HG03108 (cell line): Measurements from ENCODE around the gene AEN.

Experiments
- ATAC-seq: cut with Tn5 transposase; IDR thresholded peaks from one replicate; pipeline ENCODE4 v1.9.1; 2021; ENCODE audit warnings: moderate library complexity; ENCODE audit not compliant: unreplicated experiment

AEN gene, protein sequence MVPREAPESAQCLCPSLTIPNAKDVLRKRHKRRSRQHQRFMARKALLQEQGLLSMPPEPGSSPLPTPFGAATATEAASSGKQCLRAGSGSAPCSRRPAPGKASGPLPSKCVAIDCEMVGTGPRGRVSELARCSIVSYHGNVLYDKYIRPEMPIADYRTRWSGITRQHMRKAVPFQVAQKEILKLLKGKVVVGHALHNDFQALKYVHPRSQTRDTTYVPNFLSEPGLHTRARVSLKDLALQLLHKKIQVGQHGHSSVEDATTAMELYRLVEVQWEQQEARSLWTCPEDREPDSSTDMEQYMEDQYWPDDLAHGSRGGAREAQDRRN

DNA sequence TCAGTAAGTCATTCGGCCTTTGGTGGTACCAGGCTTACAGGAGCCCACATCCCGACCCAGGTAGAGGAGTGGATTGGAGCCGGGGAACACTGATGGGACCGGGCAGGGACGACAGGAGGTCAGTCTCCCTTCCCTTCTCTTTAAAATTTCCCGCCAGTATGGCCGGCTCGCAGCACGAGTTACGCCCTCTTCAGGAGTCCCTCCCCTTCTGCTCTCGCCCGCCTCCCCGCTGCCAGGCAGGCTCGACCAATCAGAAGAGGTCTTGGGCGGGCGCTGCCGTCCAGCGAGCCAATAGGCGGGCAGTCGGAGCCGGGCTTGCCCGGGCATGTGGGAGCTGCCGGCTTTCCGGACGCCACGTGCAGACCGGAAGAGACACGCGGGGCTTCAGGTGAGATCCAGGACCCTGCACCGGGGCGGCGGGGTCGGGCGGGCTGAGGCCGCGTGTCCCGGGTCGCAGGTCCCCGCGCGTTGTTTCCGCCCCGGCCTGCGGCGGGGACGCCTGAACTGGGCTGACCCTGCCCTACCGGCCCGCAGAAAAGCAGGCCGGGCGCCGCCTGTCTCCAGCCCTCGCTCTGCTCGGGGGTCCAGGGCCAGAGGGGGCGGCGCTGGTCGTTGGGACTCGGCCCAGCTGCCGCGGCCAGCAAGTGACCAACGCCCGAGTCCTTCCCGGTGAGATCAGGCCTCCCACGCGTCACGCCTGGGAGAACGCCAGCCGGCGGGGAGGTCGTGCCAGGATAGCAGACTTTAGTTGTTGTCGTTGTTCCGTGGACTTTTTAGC is at the start of gene AEN:
AEN (plus strand) TSS at position 346 of the 778 bp plus-strand sequence. CDS start 4,870 bp downstream, outside the sequence.
- ATAC-seq = peak; percentile 96

DNA sequence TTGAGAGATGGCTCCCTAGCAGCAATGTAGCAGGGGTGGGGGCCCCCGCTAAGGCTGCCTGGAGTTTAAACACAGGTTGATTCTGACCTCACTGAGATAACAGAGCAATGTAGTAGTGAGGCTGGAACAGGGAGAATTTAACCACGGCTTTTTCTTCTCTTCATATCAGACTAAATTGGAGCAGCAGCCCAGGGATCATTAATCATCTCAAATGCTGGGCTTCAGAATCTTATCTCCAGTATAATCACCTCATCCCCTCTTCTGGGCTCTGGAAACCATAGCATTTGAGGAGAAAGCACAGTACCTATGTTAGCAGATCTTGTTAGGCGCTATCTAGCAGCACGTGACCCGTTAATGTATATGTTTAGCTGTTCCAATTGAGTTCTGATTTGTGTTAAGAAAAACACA is 49.3 kb upstream of the AEN start:
- ATAC-seq = no peak

- ATAC-seq = no peak
Measured at GRCh38 chr15:88574077-88574476, 47.1 kb upstream of the AEN start.

DNA sequence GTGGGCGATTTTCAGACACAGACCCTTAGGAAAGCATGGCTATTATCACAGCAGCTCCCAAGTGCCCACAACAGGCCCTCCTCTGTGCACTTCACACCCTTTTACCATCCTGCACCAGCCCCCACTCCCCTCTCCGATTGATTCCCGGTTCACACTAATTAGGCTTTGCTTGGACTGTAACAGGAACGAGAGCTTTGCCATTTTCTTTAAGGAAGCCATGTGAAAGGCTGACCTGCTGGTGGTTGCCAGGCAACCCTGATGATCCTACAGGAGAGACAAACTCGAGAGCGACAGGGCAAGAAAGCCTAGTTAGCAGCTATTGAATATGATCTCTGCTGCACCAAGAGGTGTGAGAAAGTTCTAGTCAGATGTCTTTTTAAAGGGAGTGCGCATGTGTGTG is 46.5 kb upstream of the AEN start:
- no peak for ATAC-seq

- no peak for ATAC-seq
Measured at GRCh38 chr15:88579322-88579721, 41.8 kb upstream of the AEN start.

DNA sequence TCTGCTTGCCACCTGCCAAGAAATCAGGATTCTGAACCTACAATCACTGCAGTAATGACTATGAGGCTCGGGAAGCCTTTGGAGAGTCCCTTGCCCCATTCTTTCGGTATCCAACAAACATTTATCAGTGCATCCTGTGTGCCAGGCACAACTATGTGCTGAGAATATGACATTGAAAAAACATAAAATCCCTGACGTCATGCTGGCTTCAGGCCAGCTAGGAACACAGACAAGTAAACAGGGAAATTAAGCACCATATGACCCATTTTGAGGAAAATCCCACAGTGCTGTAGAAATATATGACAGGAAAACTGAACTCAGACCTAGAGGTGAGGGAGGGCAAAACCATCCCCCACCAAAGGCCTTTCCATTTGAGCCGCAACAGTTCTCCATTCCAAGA is 40.6 kb upstream of the AEN start:
- ATAC-seq = no peak

DNA sequence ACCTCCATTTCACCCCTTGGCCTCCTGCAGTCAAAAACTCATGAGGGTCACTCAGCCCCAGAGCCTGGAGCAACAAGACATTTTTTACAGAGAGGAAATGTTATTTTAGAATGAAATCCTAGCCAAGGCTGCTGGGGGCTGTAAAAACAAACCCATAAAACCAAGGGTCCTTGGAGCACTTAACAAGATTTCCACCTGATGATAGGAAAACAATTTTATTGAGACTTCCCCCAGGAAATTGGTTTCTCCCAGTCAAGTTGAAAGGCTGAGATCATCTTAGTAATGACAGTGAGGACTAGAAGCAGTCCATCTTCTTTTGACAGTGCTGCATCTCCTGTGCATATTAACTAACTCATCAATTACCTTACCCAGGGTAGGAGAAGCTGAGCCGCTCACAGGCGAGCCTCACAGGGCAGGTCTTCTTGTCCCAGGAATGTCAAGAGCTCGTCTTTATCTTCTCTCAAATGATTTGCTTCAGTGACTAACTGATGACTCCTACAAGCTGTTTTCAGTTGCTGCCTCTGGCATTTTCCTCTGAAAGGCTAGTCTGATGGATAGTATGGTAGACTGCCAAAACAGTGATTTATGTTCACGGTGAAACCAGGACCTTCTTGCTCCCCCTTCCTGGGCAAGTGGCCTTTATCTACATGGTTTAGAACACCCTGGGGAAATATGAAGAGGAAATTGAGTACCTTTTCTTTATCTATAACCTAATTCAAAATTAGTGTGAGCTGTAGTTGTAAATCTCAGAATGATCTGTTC is 34.6 kb upstream of the AEN start:
- ATAC-seq = no peak

- ATAC-seq = no peak
Measured at GRCh38 chr15:88590759-88591158, 30.4 kb upstream of the AEN start.

DNA sequence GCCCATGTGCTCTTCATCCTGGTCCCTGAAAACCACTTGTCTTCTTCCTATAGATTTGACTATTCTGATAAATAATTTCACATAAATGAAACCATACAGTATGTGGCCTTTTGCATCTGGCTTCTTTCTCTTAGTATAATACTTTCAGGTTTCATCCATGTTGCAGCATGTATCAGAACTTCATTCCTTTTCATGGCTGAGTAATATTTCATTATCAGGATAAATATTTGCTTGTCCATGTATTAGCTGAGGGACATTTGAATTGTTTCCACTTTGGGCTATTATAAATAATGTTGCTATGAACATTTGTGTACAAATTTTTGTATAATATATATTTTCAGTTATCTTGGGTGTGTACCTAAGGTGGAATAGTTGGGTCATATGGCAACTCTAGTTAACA is 29.8 kb upstream of the AEN start:
- ATAC-seq = no peak

DNA sequence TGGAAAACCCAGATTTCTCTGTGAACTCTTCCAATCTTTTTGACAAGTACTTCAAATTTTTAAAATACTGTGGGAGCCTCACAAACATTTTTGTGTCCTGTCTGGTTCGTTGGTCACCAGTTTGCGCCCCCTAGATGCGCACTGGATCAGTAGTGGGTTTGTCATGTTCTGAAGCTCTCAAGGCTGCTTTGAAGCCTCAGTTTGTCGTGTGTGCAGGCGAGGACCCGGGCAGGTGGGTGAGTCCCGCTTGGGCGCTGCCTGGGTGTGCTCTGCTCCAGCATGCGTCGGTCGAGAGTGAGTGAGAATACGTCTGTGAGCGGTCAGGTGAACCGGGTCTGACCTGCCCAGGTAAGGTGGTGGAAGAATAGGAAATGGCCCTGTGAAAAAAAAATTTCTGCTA is 17.3 kb upstream of the AEN start:
- ATAC-seq = no peak

GRCh38 chr15:88604381-88605188 is 16.6 kb upstream of the AEN start:
- ATAC-seq = no peak

DNA sequence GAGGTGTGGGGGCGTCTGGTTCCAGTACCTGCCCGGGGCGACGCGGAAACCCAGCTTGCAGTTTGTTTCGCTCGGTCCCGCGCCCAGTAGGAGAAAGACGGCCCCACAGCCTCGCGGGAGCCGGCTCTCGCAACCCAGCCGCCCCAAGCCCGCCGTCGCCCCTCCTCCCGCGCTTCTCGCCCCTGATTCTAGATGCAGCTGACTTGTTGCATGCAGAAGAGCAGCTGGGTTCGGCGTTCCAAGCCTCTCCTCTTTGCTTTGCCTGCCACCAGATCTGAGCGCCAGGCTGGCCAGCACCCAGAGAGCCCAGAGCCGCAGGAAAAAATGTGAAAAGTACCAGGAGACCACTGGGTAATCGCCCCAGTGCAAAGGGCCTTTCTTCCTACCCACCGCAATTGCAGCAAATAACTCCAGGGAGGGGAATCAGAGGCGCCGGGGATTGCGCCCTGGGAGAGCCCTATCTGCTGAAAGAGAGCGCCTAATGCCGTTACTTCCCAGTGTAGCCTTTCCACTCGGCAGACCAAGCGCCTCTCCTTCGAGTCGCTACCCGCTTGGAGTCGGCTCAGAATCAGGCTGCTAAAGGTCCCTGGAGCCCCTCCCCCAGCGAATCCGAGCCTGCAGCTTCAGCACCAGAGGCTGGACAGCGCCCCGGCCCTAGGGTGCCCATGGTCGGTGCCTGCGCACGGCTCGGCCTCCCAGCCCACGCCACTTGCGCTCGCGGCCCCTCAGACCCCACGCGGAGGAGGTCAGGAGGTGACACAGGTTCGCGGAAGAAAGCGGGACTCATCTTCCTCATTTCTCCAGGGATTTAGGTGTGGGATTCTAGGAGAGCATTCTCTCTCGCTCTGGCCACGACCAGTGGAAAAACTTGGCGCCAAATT is 15.7 kb upstream of the AEN start:
- ATAC-seq = no peak

DNA sequence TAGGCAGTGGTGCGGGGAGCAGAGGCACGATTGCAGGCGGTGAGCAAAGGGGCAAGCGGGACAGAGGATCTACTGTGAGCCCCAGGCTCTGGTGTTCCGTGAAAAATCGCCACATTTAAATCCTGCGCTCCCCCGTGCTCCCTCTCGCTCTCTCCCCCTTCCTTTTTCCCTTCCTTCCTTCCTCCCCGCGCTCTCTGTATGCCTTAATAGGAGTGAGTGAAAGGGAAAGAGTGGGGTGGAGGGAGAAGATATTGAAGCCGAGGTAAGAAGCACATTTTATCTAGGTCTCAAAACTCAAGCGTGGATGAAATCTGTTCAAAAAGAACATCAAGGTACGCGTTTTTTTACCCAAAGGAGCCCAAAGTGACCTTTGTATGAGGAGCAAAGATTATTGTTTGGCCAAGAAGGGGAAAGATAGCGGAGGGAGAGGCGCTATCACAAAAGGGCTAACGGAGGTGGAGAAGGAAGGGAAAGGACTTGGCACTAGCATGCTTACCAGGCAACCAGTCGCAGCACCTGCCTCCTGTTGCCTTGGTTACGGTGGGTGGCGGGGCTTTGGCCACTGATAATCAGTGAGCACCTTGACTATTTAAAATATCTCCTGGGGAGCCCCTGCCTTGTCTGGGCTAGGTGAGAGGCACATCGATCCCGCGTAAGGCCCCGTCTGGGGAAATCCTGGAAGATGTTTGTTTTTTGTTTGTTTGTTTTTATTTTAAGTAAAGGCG is 14.9 kb upstream of the AEN start:
- no peak for ATAC-seq

DNA sequence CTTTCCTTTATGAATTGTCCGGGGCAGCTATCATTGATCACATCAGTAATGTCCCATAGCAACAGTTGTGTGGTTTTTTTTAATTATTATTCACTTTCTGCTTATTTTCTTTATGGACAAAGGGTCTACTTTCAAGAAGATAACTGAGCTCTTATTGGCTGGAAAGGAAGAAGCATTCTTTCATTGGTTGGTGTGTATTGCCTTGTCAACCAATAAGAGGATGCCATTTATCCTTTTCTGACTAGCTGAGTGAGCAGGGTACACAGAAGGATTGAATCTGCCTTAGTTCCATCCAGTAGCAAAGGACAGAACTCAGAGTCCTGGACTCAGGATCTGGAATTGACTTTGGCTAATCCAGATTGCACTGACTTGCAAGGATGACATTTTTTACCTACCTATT is 13.2 kb upstream of the AEN start:
- no peak for ATAC-seq

GRCh38 chr15:88608607-88609181 is 12.4 kb upstream of the AEN start:
- no peak for ATAC-seq

- ATAC-seq = no peak
Measured at GRCh38 chr15:88609344-88610090, 11.6 kb upstream of the AEN start.

GRCh38 chr15:88610701-88611231 is 10.4 kb upstream of the AEN start:
- ATAC-seq = no peak
